H1 (cell line): Measurements from ENCODE around the gene VAPA. TPM values are rescaled to one million over a fixed set of nuclear protein-coding genes. Genes with fewer than 3 reads are reported as not detected.

ENCODE experiments used
- CTCF ChIA-PET: fragments of 300-600 bp; sonication (Branson Sonifier 250); formaldehyde crosslinking; loops from one replicate; lab custom pipeline; 2021; ENCODE audit not compliant: partially characterized antibody; lab: Charles Lee
- POLR2A ChIA-PET: fragments of 300-600 bp; sonication (Branson Sonifier 250); formaldehyde crosslinking; loops from one replicate; lab custom pipeline; 2021; ENCODE audit warnings: inconsistent platforms; ENCODE audit not compliant: partially characterized antibody; lab: Charles Lee
- DNase-seq, 2 experiments: peaks; one replicate each; pipeline versions ENCODE4 v3.0.0 to v3.0.0-alpha.2; 2010 to 2022; ENCODE audit warnings: low spot score in 2 of 2, low read depth in 1 of 2, mixed read lengths in 1 of 2
- FAIRE-seq: peaks from 2 replicates; lab custom pipeline; 2011; peaks lifted over from hg19 to GRCh38; lab: Jason Lieb, UNC
- H2AFZ ChIP-seq: 2 replicates; pipeline ENCODE4 v1.8.1; 2012; ENCODE audit warnings: low read length, inconsistent platforms
- H2AK5ac ChIP-seq: 2 replicates; pipeline ENCODE4 v1.6.1; 2013; ENCODE audit warnings: low read depth, low read length
- H2BK120ac ChIP-seq: replicated peaks from 2 replicates; pipeline ENCODE3; 2013; ENCODE audit warnings: low read depth, low read length, inconsistent platforms
- H2BK12ac ChIP-seq: 2 replicates; pipeline ENCODE4 v1.6.1; 2013; ENCODE audit warnings: low read depth, low read length
- H2BK15ac ChIP-seq: 2 replicates; pipeline ENCODE4 v1.6.1; 2013; ENCODE audit warnings: low read length
- H2BK20ac ChIP-seq: 2 replicates; pipeline ENCODE4 v1.6.1; 2013; ENCODE audit warnings: low read length
- H2BK5ac ChIP-seq: 2 replicates; pipeline ENCODE4 v1.6.1; 2013; ENCODE audit warnings: low read depth, low read length
- H3K14ac ChIP-seq: 2 replicates; pipeline ENCODE4 v1.6.1; 2013; ENCODE audit warnings: inconsistent platforms; ENCODE audit not compliant: insufficient read length
- H3K18ac ChIP-seq: 2 replicates; pipeline ENCODE4 v1.6.1; 2013; ENCODE audit warnings: low read length; ENCODE audit errors: extremely low read depth
- H3K23ac ChIP-seq: 2 replicates; pipeline ENCODE4 v1.6.1; 2013; ENCODE audit warnings: inconsistent platforms; ENCODE audit not compliant: insufficient read length
- H3K23me2 ChIP-seq: 2 replicates; pipeline ENCODE4 v1.6.1; 2013; ENCODE audit warnings: low read depth, low read length
- H3K27ac ChIP-seq: 2 replicates; pipeline ENCODE4 v1.6.1; 2011; ENCODE audit warnings: low read depth, low read length, inconsistent platforms
- H3K27me3 ChIP-seq, 4 experiments: replicated peaks in 1 of 4; 1 replicate in 1 of 4; 2 replicates in 3 of 4; pipeline versions ENCODE4 v1.6.1 to v1.8.1; 2011 to 2013; ENCODE audit warnings: low read length in 3 of 4, mild to moderate bottlenecking in 3 of 4, inconsistent platforms in 2 of 4, mixed read lengths in 2 of 4, moderate library complexity in 1 of 4; ENCODE audit not compliant: control insufficient read depth in 3 of 4, insufficient read depth in 3 of 4; ENCODE audit errors: extremely low read depth in 1 of 4
- H3K36me3 ChIP-seq, 4 experiments: 2 replicates each; pipeline versions ENCODE4 v1.6.1 to v1.8.1; 2011 to 2013; ENCODE audit warnings: mild to moderate bottlenecking in 4 of 4, low read length in 3 of 4, moderate library complexity in 2 of 4, control low read depth in 1 of 4, inconsistent platforms in 1 of 4; ENCODE audit not compliant: insufficient read depth in 4 of 4, control insufficient read depth in 2 of 4
- H3K4ac ChIP-seq: replicated peaks from 2 replicates; pipeline ENCODE3; 2013; ENCODE audit warnings: low read length, low read depth, mixed read lengths, inconsistent platforms; ENCODE audit not compliant: insufficient read length
- H3K4me1 ChIP-seq, 4 experiments: replicated peaks in 1 of 4; 1 replicate in 1 of 4; 2 replicates in 3 of 4; pipeline versions ENCODE4 v1.6.1 to v1.8.1; 2011 to 2013; ENCODE audit warnings: low read length in 3 of 4, inconsistent platforms in 2 of 4, mixed read lengths in 1 of 4; ENCODE audit not compliant: insufficient read depth in 4 of 4, control insufficient read depth in 3 of 4
- H3K4me2 ChIP-seq, 2 experiments: 2 replicates each; pipeline versions ENCODE4 v1.6.1 to v1.8.1; 2011 to 2013; ENCODE audit warnings: low read depth in 2 of 2, low read length in 2 of 2, control low read depth in 1 of 2, inconsistent platforms in 1 of 2, mild to moderate bottlenecking in 1 of 2; ENCODE audit not compliant: insufficient read depth in 1 of 2
- H3K4me3 ChIP-seq, 4 experiments: fragments of 200-600, 300-600 bp in 1 of 4; sonication (generic), shearing (Covaris generic), sonication (Bioruptor Twin) in 1 of 4; 2 replicates each; pipeline versions ENCODE4 v1.5.1 to v1.8.1; 2011 to 2016; ENCODE audit warnings: low read length in 4 of 4, low read depth in 3 of 4, control low read depth in 2 of 4, inconsistent platforms in 2 of 4, mild to moderate bottlenecking in 2 of 4, mixed read lengths in 1 of 4, moderate library complexity in 1 of 4; ENCODE audit not compliant: insufficient read depth in 2 of 4; ENCODE audit errors: extremely low read depth in 1 of 4
- H3K56ac ChIP-seq: replicated peaks from 2 replicates; pipeline ENCODE3; 2013; ENCODE audit warnings: low read depth, mild to moderate bottlenecking, mixed read lengths, low read length, inconsistent platforms; ENCODE audit not compliant: insufficient read length
- H3K79me1 ChIP-seq: 2 replicates; pipeline ENCODE4 v1.6.1; 2013; ENCODE audit warnings: low read depth, low read length, control low read depth
- H3K79me2 ChIP-seq, 2 experiments: 2 replicates each; pipeline versions ENCODE4 v1.6.1 to v1.8.1; 2012 to 2013; ENCODE audit warnings: low read length in 2 of 2, mild to moderate bottlenecking in 2 of 2, inconsistent platforms in 1 of 2; ENCODE audit not compliant: insufficient read depth in 2 of 2, control insufficient read depth in 1 of 2
- H3K9ac ChIP-seq, 4 experiments: replicated peaks in 1 of 4; 1 replicate in 1 of 4; 2 replicates in 3 of 4; pipeline versions ENCODE4 v1.6.1 to v1.8.1; 2011 to 2013; ENCODE audit warnings: low read depth in 3 of 4, low read length in 3 of 4, control low read depth in 2 of 4, mild to moderate bottlenecking in 2 of 4, moderate library complexity in 2 of 4, inconsistent platforms in 1 of 4; ENCODE audit errors: extremely low read depth in 1 of 4
- H3K9me3 ChIP-seq, 2 experiments: 2 replicates each; pipeline versions ENCODE4 v1.6.1 to v1.8.1; 2012 to 2013; ENCODE audit warnings: mild to moderate bottlenecking in 2 of 2, moderate library complexity in 2 of 2, control low read depth in 1 of 2, inconsistent platforms in 1 of 2, low read depth in 1 of 2, low read length in 1 of 2, mixed read lengths in 1 of 2; ENCODE audit not compliant: insufficient read depth in 2 of 2
- H4K20me1 ChIP-seq, 2 experiments: replicated peaks in 1 of 2; 2 replicates each; pipeline versions ENCODE3 to v1.8.1; 2011 to 2013; ENCODE audit warnings: inconsistent platforms in 2 of 2, low read length in 2 of 2, mild to moderate bottlenecking in 1 of 2; ENCODE audit not compliant: insufficient read depth in 2 of 2, control insufficient read depth in 1 of 2
- H4K5ac ChIP-seq: 2 replicates; pipeline ENCODE4 v1.6.1; 2013; ENCODE audit warnings: low read length, low read depth, mixed read lengths, inconsistent platforms; ENCODE audit not compliant: insufficient read length
- H4K8ac ChIP-seq: 2 replicates; pipeline ENCODE4 v1.8.0; 2013; ENCODE audit warnings: mild to moderate bottlenecking, moderate library complexity, low read length, inconsistent platforms; ENCODE audit not compliant: insufficient read depth; ENCODE audit errors: extremely low read depth
- H4K91ac ChIP-seq: replicated peaks from 2 replicates; pipeline ENCODE3; 2013; ENCODE audit warnings: low read length, mixed read lengths, inconsistent platforms; ENCODE audit not compliant: insufficient read length
- BACH1 ChIP-seq: IDR thresholded peaks from 2 replicates; pipeline ENCODE4 v1.6.1; 2012; ENCODE audit warnings: low read length, improper control_type of control experiment
- CBX8 ChIP-seq: fragments of 300-800, 300-1000 bp; sonication (generic); IDR thresholded peaks from 2 replicates; pipeline ENCODE4 v1.7.1; 2016; ENCODE audit warnings: low read depth, low read length, borderline replicate concordance
- GTF2F1 ChIP-seq: IDR thresholded peaks from 2 replicates; pipeline ENCODE4 v1.6.1; 2012; ENCODE audit warnings: low read depth, low read length, improper control_type of control experiment, borderline replicate concordance
- NANOG ChIP-seq: IDR thresholded peaks from 2 replicates; pipeline ENCODE4 v1.6.1; 2011; ENCODE audit warnings: low read length, low read depth, mild to moderate bottlenecking, inconsistent platforms; ENCODE audit not compliant: insufficient read depth, poor library complexity, severe bottlenecking
- POLR2AphosphoS5 ChIP-seq: IDR thresholded peaks from 2 replicates; pipeline ENCODE4 v1.6.1; 2011; ENCODE audit warnings: low read depth, low read length
- RBBP5 ChIP-seq: IDR thresholded peaks from 2 replicates; pipeline ENCODE4 v1.7.1; 2012; ENCODE audit warnings: low read depth, mild to moderate bottlenecking, inconsistent platforms, low read length, moderate library complexity, borderline replicate concordance
- SRF ChIP-seq: IDR thresholded peaks from 2 replicates; pipeline ENCODE4 v1.6.1; 2011; ENCODE audit warnings: mild to moderate bottlenecking, low read depth, low read length, moderate library complexity
- TCF12 ChIP-seq: IDR thresholded peaks from 2 replicates; pipeline ENCODE4 v1.6.1; 2011; ENCODE audit warnings: low read depth, mild to moderate bottlenecking, low read length
- WGBS, 2 experiments: shearing (Covaris generic) in 1 of 2; methylation state at CpG; one replicate each; pipeline versions ENCODE4 v1.1.6 to v1.1.7; 2013 to 2015; ENCODE audit warnings: low lambda C conversion rate in 2 of 2, mixed read lengths in 2 of 2, inconsistent platforms in 1 of 2, low coverage in 1 of 2, missing lambda C conversion rate in 1 of 2; ENCODE audit not compliant: insufficient replicate concordance in 2 of 2, insufficient coverage in 1 of 2, insufficient read length in 1 of 2; ENCODE audit errors: extremely low coverage in 1 of 2, missing lambda C conversion rate in 1 of 2; 5-methylcytosine and 5-hydroxymethylcytosine counted together
- polyA plus RNA-seq, 7 experiments: library from polyadenylated mRNA; depleted of rRNA in 3 of 7; stranded (reverse) in 5 of 7; unstranded in 2 of 7; fragments of >200 nt in 5 of 7; fragments of 200-250 nt in 2 of 7; gene quantifications; 1 replicate in 5 of 7; 2 replicates in 1 of 7; 4 replicates in 1 of 7; pipeline versions ENCODE4 v1.2.1 to v1.2.3, GENCODE V29; 2011 to 2013; ENCODE audit warnings: missing spikeins in 2 of 7, mixed read lengths in 2 of 7
- total RNA-seq: library from RNA; stranded (reverse); fragmentation: NEBNext Ultra II Directional; extraction: Animal tissue kit (Norgen Biotek cat#: 25700); gene quantifications from 2 replicates; pipeline ENCODE4 v1.2.1, GENCODE V29; 2021
- TF ChIP-seq, protein P1 (sequence below): IDR thresholded peaks from 2 replicates; pipeline ENCODE4 v1.6.1; 2012; ENCODE audit warnings: low read length, inconsistent platforms

The VAPA gene
- total and polyA plus RNA-seq, 2 of the 8 experiments (the other 6 are each of a cell fraction or from before 2014, with no cell fraction given) = 79.7 to 130 TPM

DNA sequence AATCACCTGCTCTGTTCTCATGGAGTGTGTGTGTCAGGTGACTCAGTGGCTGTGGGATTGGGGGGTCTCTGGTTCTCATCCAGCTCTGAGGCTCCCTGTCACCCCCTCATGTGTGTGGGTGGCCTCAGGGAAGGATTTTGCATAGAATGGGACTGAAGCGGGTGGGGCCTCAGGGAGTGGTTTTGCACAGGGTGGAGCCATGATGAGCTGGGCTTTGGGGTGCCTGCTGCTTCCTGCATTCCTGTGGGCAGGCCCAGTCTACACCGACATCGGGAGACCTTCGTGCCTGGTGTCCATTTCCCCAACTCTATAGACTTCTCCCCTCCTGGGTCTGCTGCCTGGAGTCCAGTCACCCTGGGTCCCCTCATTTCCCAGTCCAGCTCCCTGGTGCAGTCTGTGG lies 59.7 kb downstream of the VAPA start:
- CTCF ChIA-PET = interaction anchor here (0.7 to 7.1 kb wide), 8 partner anchors 15 to 704 kb away, joined by 3 to 74 read pairs (median 3); no protein-coding TSS in a partner anchor
- peaks cover 0 to 3% (median 0%) of the 10 kb centered on the region in 4 experiments; a peak in 2 of 7 replicates for H3K4me1 ChIP-seq
- no peak overlapping the region for H3K23ac ChIP-seq
- H2BK120ac ChIP-seq = no peak overlapping the region
- no peak overlapping the region for H3K4me2 ChIP-seq
- no peak for DNase-seq
- H3K27me3 ChIP-seq = no peaks in the 10 kb centered on the region
- TF ChIP-seq POLR2AphosphoS5 (no peak), CBX8 (no peak), RBBP5 (no peak), TCF12 (no peak), SRF (no peak), GTF2F1 (no peak), NANOG (no peak), BACH1 (no peak)
- TF ChIP-seq, protein P1, sequence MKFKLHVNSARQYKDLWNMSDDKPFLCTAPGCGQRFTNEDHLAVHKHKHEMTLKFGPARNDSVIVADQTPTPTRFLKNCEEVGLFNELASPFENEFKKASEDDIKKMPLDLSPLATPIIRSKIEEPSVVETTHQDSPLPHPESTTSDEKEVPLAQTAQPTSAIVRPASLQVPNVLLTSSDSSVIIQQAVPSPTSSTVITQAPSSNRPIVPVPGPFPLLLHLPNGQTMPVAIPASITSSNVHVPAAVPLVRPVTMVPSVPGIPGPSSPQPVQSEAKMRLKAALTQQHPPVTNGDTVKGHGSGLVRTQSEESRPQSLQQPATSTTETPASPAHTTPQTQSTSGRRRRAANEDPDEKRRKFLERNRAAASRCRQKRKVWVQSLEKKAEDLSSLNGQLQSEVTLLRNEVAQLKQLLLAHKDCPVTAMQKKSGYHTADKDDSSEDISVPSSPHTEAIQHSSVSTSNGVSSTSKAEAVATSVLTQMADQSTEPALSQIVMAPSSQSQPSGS = no peak
- TF ChIP-seq, all 59 proteins: peak for 0
- Histone ChIP-seq H3K36me3 (no peaks in the 10 kb centered on the region), H3K56ac (no peak overlapping the region), H4K91ac (no peak overlapping the region), H4K20me1 (no peaks in the 10 kb centered on the region), H2BK20ac (no peak overlapping the region), H3K9ac (no peak overlapping the region), H3K4me3 (no peak overlapping the region), H2BK5ac (no peak overlapping the region), H2AK5ac (no peak overlapping the region), H2BK12ac (no peak overlapping the region), H4K8ac (no peak overlapping the region), H4K5ac (no peak overlapping the region), H3K9me3 (peaks cover 3 to 6% of the 10 kb centered on the region in 2 experiments; a peak in 2 of 4 replicates), H3K14ac (no peak overlapping the region), H3K79me1 (no peaks in the 10 kb centered on the region), H2BK15ac (no peak overlapping the region), H3K79me2 (no peaks in the 10 kb centered on the region), H3K18ac (no peak overlapping the region), H2AFZ (no peak overlapping the region), H3K4ac (no peak overlapping the region), H3K27ac (no peak overlapping the region), H3K23me2 (no peaks in the 10 kb centered on the region)
- 95% methylated on average over 4 of the region's 4 CpGs; no CpG with 5 or more reads in 1 of the 2 experiments for WGBS, 2 experiments
- FAIRE-seq = no peak
- POLR2A ChIA-PET = no interaction called here
